Parathyroid adenoma (tissue), 2 donors: ENCODE data around the gene ACTR5.

Experiments
- H2AFZ ChIP-seq: fragments of 300-600 bp; sonication (generic); one replicate; pipeline ENCODE4 v1.7.0; 2017; ENCODE audit warnings: antibody characterized with exemption, mild to moderate bottlenecking
- H3K27ac ChIP-seq: fragments of 300-600 bp; sonication (generic); one replicate; pipeline ENCODE4 v1.7.0; 2017
- H3K27me3 ChIP-seq: fragments of 300-600 bp; sonication (generic); one replicate; pipeline ENCODE4 v1.7.0; 2017; ENCODE audit warnings: low read length; ENCODE audit not compliant: control insufficient read depth, insufficient read depth
- H3K36me3 ChIP-seq: fragments of 300-600 bp; sonication (generic); one replicate; pipeline ENCODE4 v1.7.0; 2017; ENCODE audit warnings: low read length; ENCODE audit not compliant: control insufficient read depth, insufficient read depth
- H3K4me1 ChIP-seq: fragments of 300-600 bp; sonication (generic); one replicate; pipeline ENCODE4 v1.7.0; 2017; ENCODE audit warnings: control low read depth
- H3K4me2 ChIP-seq: fragments of 300-600 bp; sonication (generic); one replicate; pipeline ENCODE4 v1.7.0; 2017; ENCODE audit warnings: low read length
- H3K4me3 ChIP-seq: fragments of 300-600 bp; sonication (generic); one replicate; pipeline ENCODE4 v1.7.0; 2017; ENCODE audit warnings: low read depth, low read length
- H3K79me2 ChIP-seq: fragments of 300-600 bp; sonication (generic); one replicate; pipeline ENCODE4 v1.7.0; 2017; ENCODE audit warnings: control low read depth
- H3K9ac ChIP-seq: fragments of 300-600 bp; sonication (generic); one replicate; pipeline ENCODE4 v1.7.0; 2017; ENCODE audit warnings: mild to moderate bottlenecking
- H3K9me3 ChIP-seq: fragments of 300-600 bp; sonication (generic); one replicate; pipeline ENCODE4 v1.7.0; 2017; ENCODE audit warnings: low read length; ENCODE audit not compliant: control insufficient read depth
- CTCF ChIP-seq: fragments of 300-600 bp; sonication (generic); IDR thresholded peaks from one replicate; pipeline ENCODE4 v1.7.0; 2017; ENCODE audit warnings: antibody characterized with exemption, mild to moderate bottlenecking
- donor health status: primary hyperparathyroidism.

Gene ACTR5

GRCh38 chr20:38747495-38748096 is 664 bp upstream of the ACTR5 start:
- peak overlapping the region; percentile 84 for H3K4me3 ChIP-seq
- H3K4me2 ChIP-seq, result peak overlapping the region; percentile 82
- no peaks in the 10 kb centered on the region for H3K9me3 ChIP-seq
- no peak overlapping the region for H3K9ac ChIP-seq
- peak overlapping the region; percentile 92 for H3K27ac ChIP-seq
- peaks cover 3% of the 10 kb centered on the region for H3K79me2 ChIP-seq
- no peaks in the 10 kb centered on the region for H3K36me3 ChIP-seq
- H2AFZ ChIP-seq, result peak overlapping the region; percentile 69
- H3K4me1 ChIP-seq, result peaks cover 6% of the 10 kb centered on the region
- H3K27me3 ChIP-seq, result no peaks in the 10 kb centered on the region
- no peak for TF ChIP-seq CTCF

- peak overlapping the region; percentile 84 for H3K4me3 ChIP-seq
- peaks cover 6% of the 10 kb centered on the region for H3K4me1 ChIP-seq
These were observed 545 bp downstream of the ACTR5 start for GRCh38 chr20:38748861-38749149.

GRCh38 chr20:38751360-38751976 is 3.2 kb downstream of the ACTR5 start:
- peak; percentile 69 for TF ChIP-seq CTCF
- Histone ChIP-seq H3K27me3 (no peaks in the 10 kb centered on the region), H3K79me2 (peaks cover 3% of the 10 kb centered on the region), H3K9ac (no peak overlapping the region), H3K4me3 (no peak overlapping the region), H2AFZ (no peak overlapping the region), H3K4me1 (peaks cover 6% of the 10 kb centered on the region), H3K36me3 (no peaks in the 10 kb centered on the region), H3K27ac (no peak overlapping the region), H3K4me2 (no peak overlapping the region), H3K9me3 (no peaks in the 10 kb centered on the region)

More at GRCh38 chr20:38748861-38749149, 545 bp downstream of the ACTR5 start:
- Histone ChIP-seq H3K4me2 (peak overlapping the region; percentile 82), H3K36me3 (no peaks in the 10 kb centered on the region), H3K27ac (peak overlapping the region; percentile 92), H3K79me2 (peaks cover 3% of the 10 kb centered on the region), H3K27me3 (no peaks in the 10 kb centered on the region), H2AFZ (peak overlapping the region; percentile 100), H3K9ac (no peak overlapping the region), H3K9me3 (no peaks in the 10 kb centered on the region)
- no peak for TF ChIP-seq CTCF

- Histone ChIP-seq H3K4me3 (no peak overlapping the region), H3K4me2 (no peak overlapping the region), H3K9me3 (no peaks in the 10 kb centered on the region), H3K27ac (no peak overlapping the region), H3K36me3 (no peaks in the 10 kb centered on the region), H2AFZ (no peak overlapping the region), H3K27me3 (no peaks in the 10 kb centered on the region), H3K4me1 (peaks cover 6% of the 10 kb centered on the region), H3K9ac (no peak overlapping the region), H3K79me2 (peaks cover 3% of the 10 kb centered on the region)
- no peak for TF ChIP-seq CTCF
These were observed 3.8 kb downstream of the ACTR5 start for GRCh38 chr20:38752029-38752428.

GRCh38 chr20:38754924-38755323 is 6.7 kb downstream of the ACTR5 start:
- H3K27ac ChIP-seq, result no peak overlapping the region
- TF ChIP-seq CTCF, result no peak
- no peaks in the 10 kb centered on the region for H3K9me3 ChIP-seq
- no peaks in the 10 kb centered on the region for H3K27me3 ChIP-seq
- H3K4me3 ChIP-seq, result no peak overlapping the region
- no peaks in the 10 kb centered on the region for H3K4me1 ChIP-seq
- H3K9ac ChIP-seq, result no peak overlapping the region
- H3K79me2 ChIP-seq, result peaks cover 3% of the 10 kb centered on the region
- no peak overlapping the region for H2AFZ ChIP-seq
- no peak overlapping the region for H3K4me2 ChIP-seq
- no peaks in the 10 kb centered on the region for H3K36me3 ChIP-seq
